Measurements from ENCODE around the gene PELI1. TPM values are rescaled to one million over a fixed set of nuclear protein-coding genes. Genes with fewer than 3 reads are reported as not detected.

The PELI1 gene
- total and polyA plus RNA-seq, 2 donors (not counting 3 experiments of a cell fraction or from before 2014, with no cell fraction given), result 14.2 to 30.9 TPM

- no peaks in the 10 kb centered on the region for H4K20me1 ChIP-seq (replicated peaks; ENCODE audit: control insufficient read depth, extremely low read depth, insufficient read depth, low read length)
- dilution Hi-C loops (cut with MboI; ENCODE audit: extremely low pct_ligation_motif_present, low sequenced_read_pairs), result no loop called here
- ChIA-PET CTCF (interaction anchor here (0.7 to 1.9 kb wide), 6 partner anchors 9 to 144 kb away, joined by 3 to 5 read pairs (median 4); no protein-coding TSS in a partner anchor), POLR2A (no interaction called here)
- H3K4me1 ChIP-seq (ENCODE audit: control insufficient read depth, extremely low read depth, insufficient read depth, low read length), result no peaks in the 10 kb centered on the region
- H3K27ac ChIP-seq (ENCODE audit: insufficient read depth, low read depth, low read length), result no peak overlapping the region
- no peaks in the 10 kb centered on the region for H3K79me2 ChIP-seq (ENCODE audit: control insufficient read depth, insufficient read depth, low read length)
- no peaks in the 10 kb centered on the region for H3K36me3 ChIP-seq (ENCODE audit: control insufficient read depth in 2 of 2, extremely low read depth in 1 of 2, insufficient read depth in 2 of 2, low read length in 2 of 2)
- FAIRE-seq, result no peak
- H3K4me2 ChIP-seq (ENCODE audit: insufficient read depth, low read length), result no peak overlapping the region
- no peaks in the 10 kb centered on the region for H3K9me1 ChIP-seq (replicated peaks; ENCODE audit: control insufficient read depth, extremely low read depth, insufficient read depth, low read length)
- BruUV-seq (replicated peaks), result no TSS peak
- no peak for TF ChIP-seq CTCF (IDR thresholded peaks at IDR 0.05; ENCODE audit: extremely low read depth in 1 of 2, insufficient read depth in 1 of 2, low read depth in 1 of 2, low read length in 2 of 2)
- TF ChIP-seq GATA2 (IDR thresholded peaks at IDR 0.05; ENCODE audit: insufficient read depth, insufficient read length, low read depth, low read length), result no peak
- TF ChIP-seq MAX (IDR thresholded peaks at IDR 0.05; ENCODE audit: insufficient read depth, insufficient read length), result no peak
- no peak for TF ChIP-seq POLR2A (IDR thresholded peaks at IDR 0.05; ENCODE audit: low read depth, low read length)
- TF ChIP-seq MYC (IDR thresholded peaks at IDR 0.05; ENCODE audit: low read depth, low read length), result no peak
- TF ChIP-seq POLR2AphosphoS5 (IDR thresholded peaks at IDR 0.05; ENCODE audit: insufficient read depth, low read depth, low read length), result no peak
- TF ChIP-seq FOS (IDR thresholded peaks at IDR 0.05; ENCODE audit: borderline replicate concordance, insufficient read depth, low read length), result no peak
- no peak for TF ChIP-seq EZH2 (IDR thresholded peaks at IDR 0.05; ENCODE audit: borderline replicate concordance, low read depth, low read length, severe bottlenecking)
- H3K4me3 ChIP-seq (replicated peaks in 1 of 3; ENCODE audit: insufficient read depth in 1 of 3, low read depth in 1 of 3, low read length in 3 of 3), result no peak overlapping the region
- intact Hi-C loops (cut with micrococcal nuclease), result no loop called here
- H3K9me3 ChIP-seq (replicated peaks; ENCODE audit: control insufficient read depth, insufficient read depth, low read length), result no peaks in the 10 kb centered on the region
- no peak overlapping the region for H2AFZ ChIP-seq (ENCODE audit: low read depth, low read length)
- DNase-seq (ENCODE audit: low read depth, low spot score), result no peak
- no peaks in the 10 kb centered on the region for H3K27me3 ChIP-seq (ENCODE audit: control insufficient read depth in 2 of 2, insufficient read depth in 2 of 2, low read length in 2 of 2)
- H3K9ac ChIP-seq (replicated peaks; ENCODE audit: extremely low read depth, insufficient read depth, low read length), result no peak overlapping the region
These were observed 24.5 kb upstream of the PELI1 start for GRCh38 chr2:64168756-64169155.
